ENCODE measurements around the gene RAMP1. TPM values are rescaled to one million over a fixed set of nuclear protein-coding genes. Genes with fewer than 3 reads are reported as not detected.

Gene RAMP1
- total and polyA plus RNA-seq, 4 donors = 109 to 423 (median 279) TPM

GRCh38 chr2:237921967-237922492 is 62.6 kb downstream of the RAMP1 start:
- no peak overlapping the region for H3K4me3 ChIP-seq (ENCODE audit: low read length in 2 of 2)
- no peak for DNase-seq
- H3K27me3 ChIP-seq (ENCODE audit: control insufficient read depth in 1 of 2, insufficient read depth in 2 of 2, low read length in 1 of 2) = no peaks in the 10 kb centered on the region
- H3K4me1 ChIP-seq (ENCODE audit: control insufficient read depth in 1 of 2, insufficient read depth in 2 of 2, low read length in 2 of 2) = no peaks in the 10 kb centered on the region
- no peaks in the 10 kb centered on the region for H3K36me3 ChIP-seq (ENCODE audit: control insufficient read depth in 1 of 2, insufficient read depth in 2 of 2, low read length in 1 of 2)
- no peaks in the 10 kb centered on the region for H3K9me3 ChIP-seq (ENCODE audit: control insufficient read depth, low read length)
- peak overlapping the region; percentile 45 to 86 for H3K27ac ChIP-seq (ENCODE audit: low read depth in 1 of 2, low read length in 2 of 2)
- no peak for ATAC-seq (ENCODE audit: low FRiP score)
- WGBS, 2 donors = 93 to 95% methylated on average over 10 of the region's 10 CpGs
- intact Hi-C loops (cut with DNase I) = loop anchor here in 1 of 2 donors (5.0 kb wide), 1 partner anchor 220 kb away; no protein-coding TSS in a partner anchor

- Histone ChIP-seq H3K27ac (ENCODE audit: low read depth in 1 of 2, low read length in 2 of 2) (peak overlapping the region; percentile 45 to 86), H3K4me1 (ENCODE audit: control insufficient read depth in 1 of 2, insufficient read depth in 2 of 2, low read length in 2 of 2) (no peaks in the 10 kb centered on the region), H3K27me3 (ENCODE audit: control insufficient read depth in 1 of 2, insufficient read depth in 2 of 2, low read length in 1 of 2) (no peaks in the 10 kb centered on the region), H3K4me3 (ENCODE audit: low read length in 2 of 2) (no peak overlapping the region), H3K9me3 (ENCODE audit: control insufficient read depth, low read length) (no peaks in the 10 kb centered on the region), H3K36me3 (ENCODE audit: control insufficient read depth in 1 of 2, insufficient read depth in 2 of 2, low read length in 1 of 2) (no peaks in the 10 kb centered on the region)
- intact Hi-C loops (cut with DNase I) = loop anchor here in 1 of 2 donors (5.0 kb wide), 1 partner anchor 220 kb away; no protein-coding TSS in a partner anchor
- peak; percentile 48 for ATAC-seq (ENCODE audit: low FRiP score)
- 26 to 35% methylated on average over 12 to 13 of the region's 13 CpGs for WGBS, 2 donors
- DNase-seq = peak in 1 of 2 donors; percentile 81
Observed at GRCh38 chr2:237922641-237923361, 63.4 kb downstream of the RAMP1 start.

- no peaks in the 10 kb centered on the region for H3K4me1 ChIP-seq (ENCODE audit: control insufficient read depth in 1 of 2, insufficient read depth in 2 of 2, low read length in 2 of 2)
- no peaks in the 10 kb centered on the region for H3K27me3 ChIP-seq (ENCODE audit: control insufficient read depth in 1 of 2, insufficient read depth in 2 of 2, low read length in 1 of 2)
- peak; percentile 89 to 93 for DNase-seq
- peak; percentile 95 for ATAC-seq (ENCODE audit: low FRiP score)
- no peak overlapping the region for H3K4me3 ChIP-seq (ENCODE audit: low read length in 2 of 2)
- WGBS, 2 donors = 1 to 3% methylated on average over 33 of the region's 33 CpGs
- H3K27ac ChIP-seq (ENCODE audit: low read depth in 1 of 2, low read length in 2 of 2) = peak overlapping the region in 1 of 2 donors; percentile 86
- H3K36me3 ChIP-seq (ENCODE audit: control insufficient read depth in 1 of 2, insufficient read depth in 2 of 2, low read length in 1 of 2) = no peaks in the 10 kb centered on the region
- intact Hi-C loops (cut with DNase I) = loop anchor here in 1 of 2 donors (1.0 to 5.0 kb wide), 2 partner anchors 65 to 219 kb away; no protein-coding TSS in a partner anchor
- no peaks in the 10 kb centered on the region for H3K9me3 ChIP-seq (ENCODE audit: control insufficient read depth, low read length)
Observed at GRCh38 chr2:237923481-237924163, 64.2 kb downstream of the RAMP1 start.

GRCh38 chr2:237924164-237924534 is 64.7 kb downstream of the RAMP1 start:
- intact Hi-C loops (cut with DNase I) = loop anchor here in 1 of 2 donors (1.0 to 5.0 kb wide), 2 partner anchors 66 to 218 kb away; no protein-coding TSS in a partner anchor
- peak in 1 of 2 donors; percentile 64 for DNase-seq
- Histone ChIP-seq H3K27me3 (ENCODE audit: control insufficient read depth in 1 of 2, insufficient read depth in 2 of 2, low read length in 1 of 2) (no peaks in the 10 kb centered on the region), H3K27ac (ENCODE audit: low read depth in 1 of 2, low read length in 2 of 2) (no peak overlapping the region), H3K4me1 (ENCODE audit: control insufficient read depth in 1 of 2, insufficient read depth in 2 of 2, low read length in 2 of 2) (no peaks in the 10 kb centered on the region), H3K4me3 (ENCODE audit: low read length in 2 of 2) (no peak overlapping the region), H3K36me3 (ENCODE audit: control insufficient read depth in 1 of 2, insufficient read depth in 2 of 2, low read length in 1 of 2) (no peaks in the 10 kb centered on the region), H3K9me3 (ENCODE audit: control insufficient read depth, low read length) (no peaks in the 10 kb centered on the region)
- ATAC-seq (ENCODE audit: low FRiP score) = no peak
- 92 to 95% methylated on average over 14 of the region's 14 CpGs for WGBS, 2 donors

- DNase-seq (peak in 1 of 2 donors; percentile 24), ATAC-seq (ENCODE audit: low FRiP score) (no peak)
- H3K4me3 ChIP-seq (ENCODE audit: low read length in 2 of 2) = no peak overlapping the region
- whole genome bisulfite sequencing, 2 donors = 69 to 70% methylated on average over 5 of the region's 5 CpGs
- H3K4me1 ChIP-seq (ENCODE audit: control insufficient read depth in 1 of 2, insufficient read depth in 2 of 2, low read length in 2 of 2) = peaks cover 0 to 2% of the 10 kb centered on the region in 2 donors
- no peak overlapping the region for H3K27ac ChIP-seq (ENCODE audit: low read depth in 1 of 2, low read length in 2 of 2)
- no peaks in the 10 kb centered on the region for H3K36me3 ChIP-seq (ENCODE audit: control insufficient read depth in 1 of 2, insufficient read depth in 2 of 2, low read length in 1 of 2)
- intact Hi-C loops (cut with DNase I) = no loop called here
- no peaks in the 10 kb centered on the region for H3K27me3 ChIP-seq (ENCODE audit: control insufficient read depth in 1 of 2, insufficient read depth in 2 of 2, low read length in 1 of 2)
- H3K9me3 ChIP-seq (ENCODE audit: control insufficient read depth, low read length) = no peaks in the 10 kb centered on the region
Observed at GRCh38 chr2:237927135-237927534, 67.7 kb downstream of the RAMP1 start.

- DNase-seq (no peak), ATAC-seq (ENCODE audit: low FRiP score) (no peak)
- WGBS, 2 donors = 88 to 91% methylated on average over 4 of the region's 4 CpGs
- H3K27ac ChIP-seq (ENCODE audit: low read depth in 1 of 2, low read length in 2 of 2) = no peak overlapping the region
- H3K9me3 ChIP-seq (ENCODE audit: control insufficient read depth, low read length) = no peaks in the 10 kb centered on the region
- no peak overlapping the region for H3K4me3 ChIP-seq (ENCODE audit: low read length in 2 of 2)
- H3K27me3 ChIP-seq (ENCODE audit: control insufficient read depth in 1 of 2, insufficient read depth in 2 of 2, low read length in 1 of 2) = no peaks in the 10 kb centered on the region
- H3K36me3 ChIP-seq (ENCODE audit: control insufficient read depth in 1 of 2, insufficient read depth in 2 of 2, low read length in 1 of 2) = no peaks in the 10 kb centered on the region
- peaks cover 0 to 2% of the 10 kb centered on the region in 2 donors for H3K4me1 ChIP-seq (ENCODE audit: control insufficient read depth in 1 of 2, insufficient read depth in 2 of 2, low read length in 2 of 2)
- intact Hi-C loops (cut with DNase I) = no loop called here
Observed at GRCh38 chr2:237927986-237928385, 68.6 kb downstream of the RAMP1 start.

GRCh38 chr2:237929979-237930378 is 70.6 kb downstream of the RAMP1 start:
- no peaks in the 10 kb centered on the region for H3K36me3 ChIP-seq (ENCODE audit: control insufficient read depth in 1 of 2, insufficient read depth in 2 of 2, low read length in 1 of 2)
- H3K27me3 ChIP-seq (ENCODE audit: control insufficient read depth in 1 of 2, insufficient read depth in 2 of 2, low read length in 1 of 2) = no peaks in the 10 kb centered on the region
- WGBS, 2 donors = 98% methylated on average over 9 of the region's 9 CpGs
- intact Hi-C loops (cut with DNase I) = loop anchor here in 1 of 2 donors (5.0 kb wide), 1 partner anchor 37 kb away; the partner anchor contains the start of gene UBE2F
- H3K4me1 ChIP-seq (ENCODE audit: control insufficient read depth in 1 of 2, insufficient read depth in 2 of 2, low read length in 2 of 2) = peaks cover 0 to 2% of the 10 kb centered on the region in 2 donors
- H3K9me3 ChIP-seq (ENCODE audit: control insufficient read depth, low read length) = no peaks in the 10 kb centered on the region
- ATAC-seq (ENCODE audit: low FRiP score) (no peak), DNase-seq (no peak)
- H3K4me3 ChIP-seq (ENCODE audit: low read length in 2 of 2) = no peak overlapping the region
- H3K27ac ChIP-seq (ENCODE audit: low read depth in 1 of 2, low read length in 2 of 2) = no peak overlapping the region

- 39% methylated on average over 9 of the region's 9 CpGs for WGBS, 2 donors
- Histone ChIP-seq H3K9me3 (ENCODE audit: control insufficient read depth, low read length) (no peaks in the 10 kb centered on the region), H3K4me3 (ENCODE audit: low read length in 2 of 2) (no peak overlapping the region), H3K27me3 (ENCODE audit: control insufficient read depth in 1 of 2, insufficient read depth in 2 of 2, low read length in 1 of 2) (no peaks in the 10 kb centered on the region), H3K27ac (ENCODE audit: low read depth in 1 of 2, low read length in 2 of 2) (peak overlapping the region in 1 of 2 donors; percentile 67), H3K4me1 (ENCODE audit: control insufficient read depth in 1 of 2, insufficient read depth in 2 of 2, low read length in 2 of 2) (peaks cover 0 to 2% of the 10 kb centered on the region in 2 donors), H3K36me3 (ENCODE audit: control insufficient read depth in 1 of 2, insufficient read depth in 2 of 2, low read length in 1 of 2) (no peaks in the 10 kb centered on the region)
- intact Hi-C loops (cut with DNase I) = loop anchor here in 1 of 2 donors (5.0 kb wide), 1 partner anchor 36 kb away; the partner anchor contains the start of gene UBE2F
- no peak for DNase-seq
- peak; percentile 15 for ATAC-seq (ENCODE audit: low FRiP score)
Observed at GRCh38 chr2:237931205-237931721, 71.8 kb downstream of the RAMP1 start.
